NCI-H345 (cell line): ENCODE measurements around the gene EPHA5.

Source experiments
- DNase-seq: peaks from one replicate; lab custom pipeline; 2025; lab: John Stamatoyannopoulos, UW

The EPHA5 gene

DNA sequence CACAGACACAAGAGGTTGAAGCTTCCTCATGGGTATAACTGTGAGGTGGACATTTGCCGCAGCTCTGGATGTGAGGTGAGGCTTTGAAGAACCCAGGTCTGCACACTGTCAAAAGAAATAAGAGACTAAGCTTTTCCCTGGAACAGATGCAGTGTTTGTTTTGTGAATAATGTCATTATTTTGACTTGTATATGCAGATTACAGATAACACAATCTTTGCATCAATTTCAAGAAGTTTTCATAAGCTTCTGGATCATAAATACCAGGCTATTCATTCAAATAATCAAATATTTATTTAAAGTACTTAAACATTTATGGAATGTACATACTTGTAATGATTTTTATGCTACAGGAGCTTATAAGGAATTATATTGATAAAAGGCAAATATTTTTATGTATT, 174.8 kb downstream of the EPHA5 start:
- no peak for DNase-seq

DNA sequence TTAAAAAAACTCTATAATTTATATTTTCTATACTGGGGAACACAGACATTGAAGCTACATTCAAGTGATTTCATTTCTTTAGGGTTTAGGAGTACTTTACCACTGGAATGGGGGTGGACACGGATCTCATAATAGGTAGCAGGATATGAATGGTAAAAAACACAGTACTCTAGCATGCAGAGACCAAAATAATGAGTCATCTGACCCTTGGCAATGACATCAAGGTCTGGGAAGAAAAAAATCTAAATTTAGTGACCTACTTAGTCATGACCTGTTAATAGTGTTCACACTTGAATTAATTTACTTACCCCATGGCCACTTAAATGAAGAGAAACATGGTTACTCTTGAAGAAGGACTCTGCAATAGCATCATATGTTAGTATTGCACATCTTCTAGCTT, 187.9 kb downstream of the EPHA5 start:
- no peak for DNase-seq

DNA sequence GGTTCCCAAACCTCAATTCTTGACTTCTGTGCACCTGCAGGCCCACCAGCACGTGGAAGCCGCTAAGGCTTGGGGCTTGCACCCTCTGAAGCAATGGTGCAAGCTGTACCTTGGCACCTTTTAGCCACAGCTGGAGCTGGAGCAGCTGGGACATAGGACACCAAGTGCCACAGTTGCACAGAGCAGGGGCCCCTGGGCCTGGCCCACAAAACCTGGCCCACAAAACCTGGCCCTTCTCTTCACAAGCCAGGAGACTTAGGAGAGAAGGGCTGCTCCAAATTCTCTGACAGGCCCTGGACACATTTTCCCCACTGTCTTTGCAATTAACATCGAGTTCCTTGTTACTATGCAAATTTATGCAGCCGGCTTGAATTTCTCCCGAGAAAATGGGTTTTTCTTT, 197.8 kb downstream of the EPHA5 start:
- DNase-seq: no peak

DNA sequence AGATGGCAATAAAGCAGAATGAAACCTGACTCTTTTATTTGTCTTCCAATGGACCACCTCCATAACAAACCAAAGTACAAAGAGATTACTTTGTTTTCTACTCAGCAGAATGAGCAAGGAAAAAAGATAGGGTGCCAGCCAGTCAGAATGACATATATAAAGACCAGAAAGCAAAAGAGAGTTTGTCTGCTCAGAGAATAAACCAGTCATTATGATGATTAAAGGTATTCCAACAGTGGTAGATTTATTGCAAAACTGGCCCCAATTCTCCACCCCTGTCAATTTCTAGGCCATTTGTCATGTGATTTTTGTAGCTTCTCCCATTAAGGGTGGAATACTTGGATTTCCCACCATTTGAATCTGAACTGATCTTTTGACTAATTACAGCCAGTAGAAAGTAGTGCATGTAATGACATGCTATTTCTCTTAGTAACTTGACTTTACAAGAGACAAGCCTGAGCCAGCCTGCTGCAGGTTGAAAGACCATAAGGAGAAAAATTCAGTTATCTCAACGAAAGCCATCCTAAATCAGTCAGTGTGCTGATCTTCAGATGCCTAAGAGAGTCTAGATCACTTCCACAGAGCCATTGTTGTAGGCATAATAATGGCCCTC, 203.1 kb downstream of the EPHA5 start:
- no peak for DNase-seq

DNA sequence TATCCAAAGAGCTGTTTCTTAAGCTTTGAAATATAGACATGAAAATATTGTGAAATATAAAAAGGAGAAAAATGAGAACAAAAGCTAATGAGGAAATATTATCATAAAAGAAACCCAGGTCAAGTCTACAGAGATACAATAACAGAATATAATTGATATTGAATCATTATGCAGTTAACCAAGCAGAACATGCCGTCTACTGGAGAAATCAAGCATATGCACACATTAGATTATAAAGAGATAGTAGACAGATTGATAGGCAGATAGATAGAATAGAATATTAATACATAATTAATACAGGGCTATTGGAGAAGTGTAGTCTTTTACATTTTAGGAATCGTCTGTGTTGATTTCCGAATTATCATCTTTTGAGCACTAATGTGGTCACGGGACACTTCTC, 208.5 kb downstream of the EPHA5 start:
- DNase-seq: no peak

DNA sequence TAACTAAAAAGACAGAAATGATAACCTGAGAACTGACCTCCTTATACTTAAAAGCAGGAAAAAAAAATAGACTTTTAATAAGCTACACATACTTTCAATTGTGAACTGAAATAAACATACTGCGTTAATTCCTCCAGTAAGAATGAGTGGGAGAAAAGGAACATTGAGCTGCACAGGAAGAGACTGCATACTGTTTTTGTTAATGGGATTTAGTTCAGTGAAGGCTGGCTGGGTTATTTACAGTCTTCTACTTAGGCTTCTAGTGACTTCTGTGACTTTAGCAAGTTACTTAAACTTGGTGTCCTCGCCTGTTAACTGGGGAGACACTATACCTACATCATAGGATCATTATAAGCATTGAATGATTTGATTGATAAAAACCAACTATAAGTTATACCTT, 213.3 kb downstream of the EPHA5 start:
- no peak for DNase-seq

DNA sequence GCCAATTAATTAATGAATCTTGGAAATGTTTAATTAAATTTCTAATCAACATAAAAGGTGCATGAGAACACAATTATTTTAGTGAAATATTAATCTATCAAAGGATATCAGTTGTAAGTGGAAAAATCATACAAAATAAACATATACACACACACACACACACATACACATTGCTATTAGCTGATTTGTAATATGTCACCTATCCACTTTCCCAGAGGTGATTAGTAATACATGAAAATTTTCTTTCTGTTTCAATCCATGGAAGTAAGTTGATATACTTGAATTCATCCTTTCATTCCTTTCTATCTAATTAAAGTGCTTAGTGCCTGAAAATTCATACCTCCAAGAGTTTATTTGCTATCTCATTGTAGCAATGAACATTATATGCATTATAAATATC, 213.7 kb downstream of the EPHA5 start:
- DNase-seq: no peak

DNA sequence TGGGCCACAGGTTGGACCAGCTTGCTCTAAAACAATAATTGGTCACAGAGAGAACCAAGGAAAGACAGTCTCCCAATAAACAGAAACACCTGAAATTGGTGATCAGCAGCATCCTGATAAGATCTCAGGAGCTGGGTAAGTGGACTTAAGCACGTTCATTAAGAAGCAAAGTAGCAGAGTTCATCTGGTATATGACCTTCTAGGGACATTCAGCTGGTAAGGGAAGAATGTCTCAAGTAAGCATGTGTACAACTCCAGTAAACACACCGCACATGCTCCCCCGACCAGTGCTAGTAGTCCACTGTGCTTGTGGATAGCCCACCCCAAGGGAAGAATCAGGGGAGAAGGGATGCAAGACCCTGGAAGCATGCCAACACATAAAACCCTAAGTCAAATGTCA, 216.9 kb downstream of the EPHA5 start:
- DNase-seq: no peak

DNA sequence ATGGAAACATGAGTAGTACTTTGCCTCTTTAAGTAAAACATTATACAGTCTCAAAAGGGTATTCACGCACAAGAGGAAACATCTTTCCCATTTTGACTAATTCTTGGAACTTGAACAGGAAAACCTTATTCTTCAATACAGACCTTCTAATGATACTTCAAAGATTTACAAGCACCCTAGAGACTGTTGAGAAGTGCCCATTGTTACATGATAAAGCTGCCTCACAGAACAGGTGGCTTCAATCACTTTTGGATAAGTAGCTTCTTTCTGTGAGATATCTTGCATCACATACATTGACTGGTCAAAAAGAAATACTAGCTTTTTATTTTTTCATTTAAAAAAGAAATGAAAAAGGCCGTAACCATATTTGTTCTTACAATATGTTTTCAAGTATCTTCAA, 219.4 kb downstream of the EPHA5 start:
- no peak for DNase-seq

DNA sequence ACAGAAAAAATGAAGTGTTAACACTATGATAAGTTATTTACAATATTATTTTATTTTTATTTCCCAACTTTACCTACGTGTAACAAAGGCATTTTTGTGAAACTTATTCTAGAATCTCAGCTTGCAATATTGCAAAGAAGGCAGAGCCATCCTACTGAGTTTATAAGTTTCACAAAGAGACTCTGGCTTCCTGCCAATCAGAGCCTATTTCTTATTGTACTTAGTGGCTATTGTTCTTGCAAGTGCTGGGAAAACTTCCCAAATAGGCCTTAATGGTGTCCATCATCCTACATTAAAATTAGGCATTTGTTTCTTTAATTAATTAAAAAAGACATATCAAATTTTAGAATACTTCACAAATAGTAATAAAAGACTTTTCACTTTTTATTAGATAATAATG, 233.2 kb downstream of the EPHA5 start:
- no peak for DNase-seq

DNA sequence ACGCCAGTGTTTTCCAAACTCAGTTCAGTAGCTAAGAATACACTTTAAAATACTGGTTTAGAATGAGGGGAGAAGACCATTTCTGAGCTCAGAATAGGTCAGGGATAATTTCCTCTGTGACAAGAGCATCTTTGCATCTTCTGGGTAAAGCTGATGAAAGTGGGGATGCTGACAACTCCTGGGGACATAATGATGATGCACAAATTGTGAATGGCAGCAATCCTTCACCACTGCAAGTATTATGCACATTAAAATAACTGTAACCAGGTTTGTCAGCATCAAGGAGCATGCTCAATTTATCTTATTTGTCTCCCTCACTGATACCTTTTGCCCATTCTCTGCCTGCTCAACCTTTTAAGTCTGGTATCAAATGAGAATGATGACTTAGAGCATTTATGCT, 248.2 kb downstream of the EPHA5 start:
- no peak for DNase-seq

DNA sequence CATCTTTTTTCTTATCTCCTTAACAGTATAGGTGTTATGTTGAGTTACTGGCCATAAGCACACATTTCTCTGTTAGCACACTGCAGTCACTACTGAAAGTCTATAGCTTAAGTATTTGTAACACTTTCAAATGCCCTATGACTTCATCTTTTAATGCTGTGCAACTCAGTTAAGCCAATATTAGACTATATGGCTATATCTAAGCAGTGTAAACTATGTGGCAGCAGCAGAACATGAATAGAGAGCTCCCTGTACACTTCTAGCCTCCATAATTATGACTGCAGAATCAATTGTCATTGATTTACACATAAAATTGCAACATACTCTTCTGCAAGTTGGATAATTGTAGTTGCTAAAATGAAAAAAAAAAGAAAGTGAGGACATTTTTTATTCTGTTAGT, 250.3 kb downstream of the EPHA5 start:
- no peak for DNase-seq

DNA sequence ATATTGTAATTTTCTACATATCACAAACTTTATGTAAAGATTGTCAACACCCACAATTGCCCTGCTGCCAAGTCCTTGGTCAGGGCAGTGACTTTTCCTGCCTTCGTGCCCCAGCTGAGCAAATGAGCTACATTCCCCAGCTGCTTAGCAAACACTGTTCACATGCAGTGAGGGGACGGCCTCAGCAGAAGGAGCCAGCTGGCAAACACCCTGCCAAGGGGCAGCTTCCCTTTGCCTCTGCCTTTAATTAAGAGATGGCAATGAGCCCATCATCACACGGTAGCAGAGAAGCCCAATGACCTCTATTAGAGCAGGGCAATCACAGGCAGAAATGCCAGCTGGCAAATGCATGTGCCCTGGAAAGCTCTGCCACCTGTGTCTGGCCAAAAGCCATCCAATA, 253.4 kb downstream of the EPHA5 start:
- peak; percentile 33 for DNase-seq

DNA sequence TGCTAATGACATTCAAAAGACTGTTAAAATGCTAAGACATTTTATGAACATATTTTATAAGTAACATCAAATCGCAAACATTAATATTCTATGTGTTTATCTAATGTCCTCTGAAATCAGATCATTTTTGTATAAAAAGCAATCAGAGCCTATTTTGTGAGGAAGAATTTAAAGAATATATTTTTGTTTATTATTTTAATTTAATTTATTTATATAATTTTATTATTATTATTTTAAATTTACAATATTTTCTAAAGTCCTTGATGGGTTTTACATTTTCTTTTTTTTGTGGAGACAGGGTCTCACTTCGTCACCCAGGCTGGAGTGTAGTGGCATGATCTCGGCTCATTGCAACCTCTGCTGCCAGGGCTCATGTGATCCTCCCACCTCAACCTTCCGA, 262.8 kb downstream of the EPHA5 start:
- no peak for DNase-seq

DNA sequence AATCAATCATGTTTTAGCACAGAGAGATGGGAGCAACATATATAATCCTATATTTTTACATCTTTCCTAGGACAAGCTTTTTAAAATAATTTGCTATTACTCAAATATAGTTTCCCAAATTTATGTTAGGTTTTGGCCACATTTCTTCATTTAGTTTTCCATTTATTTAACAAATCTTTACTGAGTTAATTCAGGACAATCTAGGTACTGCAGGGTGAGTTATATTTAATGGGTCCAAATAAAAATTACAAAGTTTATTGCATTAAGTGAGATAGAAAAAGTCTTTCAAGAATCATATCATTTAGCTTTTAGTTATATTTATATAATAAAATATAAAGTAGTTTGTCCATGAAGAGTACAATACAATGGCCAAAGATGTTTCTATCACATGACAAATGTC, 269.2 kb downstream of the EPHA5 start:
- DNase-seq: no peak

DNA sequence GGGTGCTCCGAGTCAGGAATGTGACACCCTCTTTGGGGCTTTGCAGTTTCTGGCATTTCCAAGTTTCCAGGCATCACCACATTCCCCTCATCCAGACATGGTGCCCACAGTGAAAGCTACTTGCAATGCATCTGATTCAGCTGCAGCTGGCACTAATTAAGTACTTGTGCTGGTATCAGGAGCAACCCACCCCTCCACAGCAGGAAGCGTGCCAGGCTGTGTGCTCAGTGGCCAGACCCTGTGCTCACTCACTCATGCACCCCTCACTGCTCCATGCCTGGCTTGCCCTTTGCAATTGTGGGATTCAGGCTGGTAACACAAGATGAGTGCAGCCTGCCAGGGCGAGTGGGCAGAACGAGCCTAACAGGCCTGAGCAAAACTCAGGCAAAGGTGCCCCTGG, 271.2 kb downstream of the EPHA5 start:
- DNase-seq: no peak

DNA sequence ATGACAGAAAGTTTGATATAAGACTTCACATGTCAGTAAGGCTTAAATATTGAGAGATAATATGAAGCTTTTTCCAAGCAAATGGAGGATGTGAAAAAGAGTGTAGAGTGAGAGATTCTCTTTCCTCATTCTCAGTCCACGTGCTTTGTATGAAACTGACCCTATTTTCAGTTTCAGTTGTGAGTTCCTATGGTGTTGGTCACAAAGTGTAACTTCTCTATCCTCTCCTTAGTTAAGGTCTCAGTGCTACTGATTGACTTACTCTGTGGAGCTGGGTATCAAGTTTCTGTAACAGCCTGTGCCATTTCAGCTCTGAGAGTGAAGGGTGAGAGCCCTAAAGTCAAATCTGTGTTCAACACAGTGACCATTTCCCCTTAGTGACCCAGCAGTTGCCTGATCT, 277.2 kb downstream of the EPHA5 start:
- DNase-seq: no peak

DNA sequence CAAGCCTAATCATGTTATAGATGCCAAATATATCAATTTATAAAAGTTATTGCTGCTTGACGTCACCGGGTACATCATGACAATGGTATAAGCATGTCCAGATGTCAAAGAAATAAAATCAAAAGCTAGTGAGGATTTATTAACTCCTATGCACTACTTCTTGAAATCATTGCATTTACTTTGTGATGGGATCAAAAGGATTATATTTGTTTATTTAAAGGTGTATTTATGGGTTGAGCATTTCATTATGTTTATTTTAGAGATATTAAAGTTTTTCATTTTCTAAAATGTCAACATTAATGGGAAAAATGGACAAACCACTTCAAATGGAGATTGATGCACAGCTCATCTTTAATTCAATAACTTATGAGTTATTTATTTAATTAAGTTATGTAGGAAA, 277.8 kb downstream of the EPHA5 start:
- no peak for DNase-seq

DNA sequence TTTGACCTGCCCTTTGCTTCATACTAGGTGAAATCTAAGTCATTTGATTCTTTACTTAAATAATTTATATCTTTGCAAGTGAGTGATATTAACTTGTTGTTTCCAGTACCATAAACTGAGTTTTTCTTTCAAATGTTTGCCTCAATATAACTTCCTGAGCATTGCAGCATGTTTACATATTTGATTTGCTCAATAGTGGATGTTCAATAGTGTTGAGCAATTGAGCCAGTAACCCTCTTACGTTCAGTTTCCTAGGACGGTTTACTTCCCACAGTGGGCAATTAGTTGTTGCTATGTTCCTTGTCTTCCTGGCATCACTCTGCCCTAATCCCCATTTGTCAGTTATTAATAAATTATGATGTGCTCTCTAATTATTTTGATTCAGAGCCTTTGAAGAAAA, 278.5 kb downstream of the EPHA5 start:
- DNase-seq: no peak

DNA sequence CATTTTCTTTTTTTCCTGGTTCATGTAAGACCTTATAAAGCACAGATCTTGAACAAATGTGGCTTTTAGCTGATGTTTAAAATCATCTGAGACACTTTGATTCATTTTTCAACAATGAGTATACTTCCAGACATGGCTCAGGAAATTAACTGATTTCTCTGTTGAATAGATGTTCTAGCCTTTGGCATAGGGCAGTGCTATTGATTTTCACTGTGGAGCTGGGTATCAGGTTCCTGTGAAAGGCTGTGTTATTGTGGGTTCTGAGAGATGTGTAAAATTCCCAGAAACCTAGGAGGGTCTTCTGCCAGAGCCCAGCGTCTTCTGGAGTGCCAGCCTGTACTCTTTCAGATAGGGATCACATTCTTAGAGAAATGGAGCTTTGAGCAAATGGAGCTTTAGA, 278.9 kb downstream of the EPHA5 start:
- no peak for DNase-seq

DNA sequence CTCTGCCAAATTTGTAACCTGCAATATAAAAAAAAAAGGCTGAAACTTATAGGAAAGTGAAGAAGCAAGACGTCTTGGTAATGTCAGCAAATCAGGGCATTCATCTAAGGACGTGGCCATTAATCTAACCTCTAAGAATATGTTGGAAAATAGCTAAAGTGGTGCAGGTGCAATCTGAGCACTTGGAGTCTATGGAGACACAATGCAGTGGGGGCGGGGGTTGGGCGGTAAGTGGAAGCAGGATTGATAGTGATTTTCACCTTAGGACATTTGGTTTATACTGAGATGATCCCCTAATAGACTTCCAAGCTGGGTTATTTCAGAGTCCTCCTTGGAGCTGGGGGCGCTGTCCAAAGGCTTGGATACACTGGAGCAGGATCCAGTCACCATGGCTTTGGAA, 283.4 kb downstream of the EPHA5 start:
- DNase-seq: no peak

DNA sequence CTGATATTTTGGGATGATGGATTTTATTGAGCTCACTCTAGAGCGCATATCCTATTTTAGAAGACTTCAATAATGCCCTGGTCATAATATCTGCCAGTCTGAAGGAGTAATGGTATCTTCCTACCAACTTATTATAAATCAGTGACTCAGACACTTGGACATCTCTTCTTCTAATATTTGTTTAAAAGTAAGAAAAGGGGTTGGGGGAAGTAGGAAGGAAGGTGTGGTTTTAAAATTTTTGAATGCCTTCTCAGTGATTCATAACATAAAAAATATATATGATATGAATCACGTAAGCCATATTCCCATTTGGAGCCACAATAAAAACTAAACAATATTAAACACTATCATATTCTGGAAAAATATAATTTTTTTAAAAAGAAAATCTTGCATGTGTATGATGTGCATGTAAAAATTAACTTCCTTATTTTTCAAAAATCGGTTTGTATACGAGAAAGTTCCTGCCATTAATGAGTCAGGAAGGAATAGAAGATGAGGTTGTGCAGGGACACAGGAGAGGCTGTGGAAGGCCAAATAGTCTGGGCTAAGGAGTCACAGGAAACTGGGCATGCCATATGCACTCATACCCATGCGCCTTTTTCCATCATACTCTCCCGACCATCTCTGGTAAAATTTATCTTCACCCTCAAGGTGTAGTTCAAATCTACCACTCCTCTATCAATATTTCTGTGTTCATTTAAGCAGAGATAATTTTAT, 286.5 kb downstream of the EPHA5 start:
- DNase-seq: no peak

DNA sequence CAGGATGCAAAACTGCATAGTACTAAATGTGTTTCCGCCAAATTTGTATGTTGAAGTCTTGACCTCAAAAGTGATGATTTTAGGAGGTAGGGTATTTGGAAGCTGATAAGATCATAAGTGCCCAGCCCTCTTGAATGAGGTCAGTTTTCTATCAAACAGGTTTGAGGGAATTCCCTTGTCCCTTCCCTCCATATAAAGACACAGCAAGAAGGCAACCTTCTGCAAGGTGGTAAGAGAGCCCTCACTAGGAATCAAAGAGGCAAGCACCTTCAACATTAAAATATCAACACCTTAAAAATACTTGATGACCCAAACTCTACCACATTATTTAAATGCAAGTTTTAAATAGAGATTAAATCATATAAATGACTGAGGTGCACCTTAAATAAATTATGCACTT, 288.6 kb downstream of the EPHA5 start:
- DNase-seq: no peak

DNA sequence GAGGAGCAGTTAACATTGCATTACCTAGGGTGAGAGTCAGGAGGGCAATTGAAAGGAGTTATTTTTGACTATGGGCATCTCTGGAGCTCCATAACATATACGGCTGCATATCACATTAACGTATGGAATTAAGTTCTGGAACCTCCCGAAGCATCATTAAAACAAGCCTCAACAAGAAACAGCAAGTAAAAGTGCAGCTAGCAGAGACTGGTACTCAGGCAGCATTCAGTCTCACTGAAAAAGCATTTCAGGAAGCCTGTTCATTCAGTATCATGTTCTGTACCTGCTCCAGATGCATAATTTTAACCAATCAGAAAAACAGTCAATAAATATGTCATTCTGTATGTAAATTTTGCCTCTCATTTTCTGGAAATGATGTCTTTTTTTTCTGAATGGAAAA, 299.6 kb downstream of the EPHA5 start:
- DNase-seq: no peak
